ENCODE measurements around the gene PPP6R3. TPM values are rescaled to one million over a fixed set of nuclear protein-coding genes. Genes with fewer than 3 reads are reported as not detected.

PPP6R3 gene
- total and polyA plus RNA-seq, 2 donors (not counting 3 experiments of a cell fraction or from before 2014, with no cell fraction given), result 31.7 to 98.8 TPM

GRCh38 chr11:68531129-68531693 is 70.7 kb downstream of the PPP6R3 start:
- intact Hi-C loops (cut with micrococcal nuclease) (no loop called here), dilution Hi-C loops (cut with MboI; ENCODE audit: extremely low pct_ligation_motif_present, low sequenced_read_pairs) (no loop called here)
- Histone ChIP-seq H3K9me3 (replicated peaks; ENCODE audit: control insufficient read depth, insufficient read depth, low read length) (no peaks in the 10 kb centered on the region), H2AFZ (ENCODE audit: low read depth, low read length) (no peak overlapping the region), H3K27ac (ENCODE audit: insufficient read depth, low read depth, low read length) (no peak overlapping the region), H3K4me2 (ENCODE audit: insufficient read depth, low read length) (no peak overlapping the region), H3K79me2 (ENCODE audit: control insufficient read depth, insufficient read depth, low read length) (peaks cover 80% of the 10 kb centered on the region), H3K27me3 (ENCODE audit: control insufficient read depth in 2 of 2, insufficient read depth in 2 of 2, low read length in 2 of 2) (no peaks in the 10 kb centered on the region), H3K4me1 (ENCODE audit: control insufficient read depth, extremely low read depth, insufficient read depth, low read length) (peaks cover 10% of the 10 kb centered on the region), H3K36me3 (ENCODE audit: control insufficient read depth in 2 of 2, extremely low read depth in 1 of 2, insufficient read depth in 2 of 2, low read length in 2 of 2) (peaks cover 10% of the 10 kb centered on the region in 2 experiments), H4K20me1 (replicated peaks; ENCODE audit: control insufficient read depth, extremely low read depth, insufficient read depth, low read length) (peaks cover 6% of the 10 kb centered on the region), H3K4me3 (replicated peaks in 1 of 3; ENCODE audit: insufficient read depth in 1 of 3, low read depth in 1 of 3, low read length in 3 of 3) (no peak overlapping the region), H3K9ac (replicated peaks; ENCODE audit: extremely low read depth, insufficient read depth, low read length) (no peak overlapping the region), H3K9me1 (replicated peaks; ENCODE audit: control insufficient read depth, extremely low read depth, insufficient read depth, low read length) (no peaks in the 10 kb centered on the region)
- POLR2A ChIA-PET, result no interaction called here
- BruUV-seq (replicated peaks), result no TSS peak
- CTCF ChIA-PET, result interaction anchor here (1.8 kb wide), 1 partner anchor 9 kb away, joined by 5 read pairs; no protein-coding TSS in a partner anchor
- FAIRE-seq (no peak), DNase-seq (ENCODE audit: low read depth, low spot score) (no peak)
- TF ChIP-seq EZH2 (IDR thresholded peaks at IDR 0.05; ENCODE audit: borderline replicate concordance, low read depth, low read length, severe bottlenecking) (no peak), MAX (IDR thresholded peaks at IDR 0.05; ENCODE audit: insufficient read depth, insufficient read length) (no peak), GATA2 (IDR thresholded peaks at IDR 0.05; ENCODE audit: insufficient read depth, insufficient read length, low read depth, low read length) (no peak), CTCF (IDR thresholded peaks at IDR 0.05; ENCODE audit: extremely low read depth in 1 of 2, insufficient read depth in 1 of 2, low read depth in 1 of 2, low read length in 2 of 2) (no peak), POLR2AphosphoS5 (IDR thresholded peaks at IDR 0.05; ENCODE audit: insufficient read depth, low read depth, low read length) (no peak)

All from endothelial cell of umbilical vein (primary cell).